Ishikawa (cell line): ENCODE data around the gene IFT74.

Experiments used
- RAD21 ChIP-seq: IDR thresholded peaks from 2 replicates; pipeline ENCODE4 v1.6.1; 2012; ENCODE audit warnings: low read depth
- TAF1 ChIP-seq: IDR thresholded peaks from 2 replicates; pipeline ENCODE4 v1.6.1; 2012; ENCODE audit warnings: low read depth, mild to moderate bottlenecking
- YY1 ChIP-seq: IDR thresholded peaks from 2 replicates; pipeline ENCODE4 v1.6.1; 2012; ENCODE audit warnings: low read depth
- TF ChIP-seq, protein P1 (sequence below): IDR thresholded peaks from 2 replicates; pipeline ENCODE4 v1.6.1; 2012; ENCODE audit warnings: low read depth, mild to moderate bottlenecking
- TF ChIP-seq, protein P2 (sequence below): IDR thresholded peaks from 2 replicates; pipeline ENCODE4 v1.6.1; 2012

- TF ChIP-seq, protein P1, sequence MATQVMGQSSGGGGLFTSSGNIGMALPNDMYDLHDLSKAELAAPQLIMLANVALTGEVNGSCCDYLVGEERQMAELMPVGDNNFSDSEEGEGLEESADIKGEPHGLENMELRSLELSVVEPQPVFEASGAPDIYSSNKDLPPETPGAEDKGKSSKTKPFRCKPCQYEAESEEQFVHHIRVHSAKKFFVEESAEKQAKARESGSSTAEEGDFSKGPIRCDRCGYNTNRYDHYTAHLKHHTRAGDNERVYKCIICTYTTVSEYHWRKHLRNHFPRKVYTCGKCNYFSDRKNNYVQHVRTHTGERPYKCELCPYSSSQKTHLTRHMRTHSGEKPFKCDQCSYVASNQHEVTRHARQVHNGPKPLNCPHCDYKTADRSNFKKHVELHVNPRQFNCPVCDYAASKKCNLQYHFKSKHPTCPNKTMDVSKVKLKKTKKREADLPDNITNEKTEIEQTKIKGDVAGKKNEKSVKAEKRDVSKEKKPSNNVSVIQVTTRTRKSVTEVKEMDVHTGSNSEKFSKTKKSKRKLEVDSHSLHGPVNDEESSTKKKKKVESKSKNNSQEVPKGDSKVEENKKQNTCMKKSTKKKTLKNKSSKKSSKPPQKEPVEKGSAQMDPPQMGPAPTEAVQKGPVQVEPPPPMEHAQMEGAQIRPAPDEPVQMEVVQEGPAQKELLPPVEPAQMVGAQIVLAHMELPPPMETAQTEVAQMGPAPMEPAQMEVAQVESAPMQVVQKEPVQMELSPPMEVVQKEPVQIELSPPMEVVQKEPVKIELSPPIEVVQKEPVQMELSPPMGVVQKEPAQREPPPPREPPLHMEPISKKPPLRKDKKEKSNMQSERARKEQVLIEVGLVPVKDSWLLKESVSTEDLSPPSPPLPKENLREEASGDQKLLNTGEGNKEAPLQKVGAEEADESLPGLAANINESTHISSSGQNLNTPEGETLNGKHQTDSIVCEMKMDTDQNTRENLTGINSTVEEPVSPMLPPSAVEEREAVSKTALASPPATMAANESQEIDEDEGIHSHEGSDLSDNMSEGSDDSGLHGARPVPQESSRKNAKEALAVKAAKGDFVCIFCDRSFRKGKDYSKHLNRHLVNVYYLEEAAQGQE = no peak
- TF ChIP-seq TAF1 (no peak), RAD21 (no peak), YY1 (no peak)
- TF ChIP-seq, protein P2, sequence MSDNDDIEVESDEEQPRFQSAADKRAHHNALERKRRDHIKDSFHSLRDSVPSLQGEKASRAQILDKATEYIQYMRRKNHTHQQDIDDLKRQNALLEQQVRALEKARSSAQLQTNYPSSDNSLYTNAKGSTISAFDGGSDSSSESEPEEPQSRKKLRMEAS = no peak
These were observed 138.6 kb downstream of the IFT74 start for GRCh38 chr9:27094640-27095298.
